HCEC 1CT (cell line): Measurements from ENCODE around the gene EXOSC9.
A peak's percentile ranks its signal among the peaks of the same experiment; 100 is the strongest.

Experiments used
- DNase-seq: peaks from one replicate; pipeline ENCODE4 v3.0.0-alpha.2; 2017

EXOSC9 gene

GRCh38 chr4:121789960-121790829 lies 10.9 kb upstream of the EXOSC9 start:
- peak; percentile 72 for DNase-seq

GRCh38 chr4:121790976-121791375 lies 10.1 kb upstream of the EXOSC9 start:
- no peak for DNase-seq

- DNase-seq = peak; percentile 13
These were observed 9.6 kb upstream of the EXOSC9 start for GRCh38 chr4:121791481-121791880.

GRCh38 chr4:121792966-121793365 lies 8.2 kb upstream of the EXOSC9 start:
- DNase-seq = no peak

GRCh38 chr4:121794505-121795188 lies 6.5 kb upstream of the EXOSC9 start:
- no peak for DNase-seq

- DNase-seq = peak; percentile 29
These were observed 4.8 kb upstream of the EXOSC9 start for GRCh38 chr4:121796283-121796682.

- DNase-seq = no peak
These were observed 1.8 kb upstream of the EXOSC9 start for GRCh38 chr4:121799208-121799823.

GRCh38 chr4:121799867-121800501 lies 1.1 kb upstream of the EXOSC9 start:
- DNase-seq = no peak

GRCh38 chr4:121800638-121800960 lies 524 bp upstream of the EXOSC9 start:
- DNase-seq = no peak

- no peak for DNase-seq
These were observed 572 bp downstream of the EXOSC9 start for GRCh38 chr4:121801715-121802075.

- DNase-seq = no peak
These were observed 5.3 kb downstream of the EXOSC9 start for GRCh38 chr4:121806411-121806810.

GRCh38 chr4:121811122-121811521 lies 10.0 kb downstream of the EXOSC9 start:
- no peak for DNase-seq

- DNase-seq = peak; percentile 8
These were observed 13.6 kb downstream of the EXOSC9 start for GRCh38 chr4:121814756-121815155.

- no peak for DNase-seq
These were observed 15.9 kb downstream of the EXOSC9 start for GRCh38 chr4:121817006-121817405.

- DNase-seq = no peak
These were observed 16.6 kb downstream of the EXOSC9 start for GRCh38 chr4:121817701-121818100.

- no peak for DNase-seq
These were observed 17.1 kb downstream of the EXOSC9 start for GRCh38 chr4:121818215-121818614.

GRCh38 chr4:121819216-121819965 lies 18.3 kb downstream of the EXOSC9 start:
- DNase-seq = no peak

GRCh38 chr4:121822047-121822446 lies 20.9 kb downstream of the EXOSC9 start:
- no peak for DNase-seq

- DNase-seq = peak; percentile 11
These were observed 21.8 kb downstream of the EXOSC9 start for GRCh38 chr4:121822796-121823504.

- DNase-seq = peak; percentile 89
These were observed 22.5 kb downstream of the EXOSC9 start, which contains the start of gene CCNA2 for GRCh38 chr4:121823505-121824170. CCNA2 (minus strand) TSS chr4:121823883; CDS start chr4:121823628, 255 bp downstream.

GRCh38 chr4:121824171-121824527 lies 23.0 kb downstream of the EXOSC9 start:
- DNase-seq = no peak
